IMR-90 (cell line): ENCODE measurements around the gene ZNF618. TPM values are rescaled to one million over a fixed set of nuclear protein-coding genes. Genes with fewer than 3 reads are reported as not detected.

Source experiments
- ATAC-seq: fragments of 200-7000 bp; cut with Tn5 transposase; 2 replicates; pipeline ENCODE4 v1.9.1; 2020; ENCODE audit warnings: low read depth, mild to moderate bottlenecking, moderate library complexity
- BruUV-seq: library from RNA; stranded (reverse); fragments of 400-500 nt; replicated peaks from 2 replicates; lab custom pipeline; 2021; lab: Mats Ljungman, UMichigan
- CTCF ChIA-PET: fragments of 300-600 bp; formaldehyde crosslinking; extraction: SDS; loops from one replicate; lab custom pipeline; 2021; ENCODE audit warnings: antibody characterized with exemption; lab: Yijun Ruan, JAX
- POLR2A ChIA-PET: fragments of 300-600 bp; sonication (Branson Sonifier 250); formaldehyde crosslinking; loops from one replicate; lab custom pipeline; 2022; ENCODE audit warnings: antibody characterized with exemption; ENCODE audit not compliant: unreplicated experiment; lab: Charles Lee
- DNase-seq: peaks from one replicate; pipeline ENCODE4 v3.0.0; 2013
- H2AFZ ChIP-seq: replicated peaks from 2 replicates; pipeline ENCODE3; 2013; ENCODE audit warnings: low read length, mild to moderate bottlenecking; ENCODE audit not compliant: poor library complexity
- H2AK5ac ChIP-seq: 2 replicates; pipeline ENCODE4 v1.6.1; 2013; ENCODE audit warnings: low read depth, low read length, inconsistent platforms
- H2AK9ac ChIP-seq: replicated peaks from 2 replicates; pipeline ENCODE3; 2013; ENCODE audit warnings: mild to moderate bottlenecking, low read depth, low read length, moderate library complexity; ENCODE audit not compliant: poor library complexity
- H2BK120ac ChIP-seq: 2 replicates; pipeline ENCODE4 v1.6.1; 2013; ENCODE audit warnings: low read depth, low read length, inconsistent platforms
- H2BK15ac ChIP-seq: 3 replicates; pipeline ENCODE4 v1.6.1; 2013; ENCODE audit warnings: low read depth, low read length, inconsistent platforms
- H2BK20ac ChIP-seq: 2 replicates; pipeline ENCODE4 v1.6.1; 2013; ENCODE audit warnings: low read depth, mild to moderate bottlenecking, inconsistent platforms, low read length, moderate library complexity
- H2BK5ac ChIP-seq: 2 replicates; pipeline ENCODE4 v1.6.1; 2013; ENCODE audit warnings: mild to moderate bottlenecking, low read depth, low read length, inconsistent platforms; ENCODE audit not compliant: poor library complexity, severe bottlenecking
- H3K14ac ChIP-seq: replicated peaks from 2 replicates; pipeline ENCODE4 v1.6.1; 2013; ENCODE audit warnings: low read depth, low read length, inconsistent platforms
- H3K18ac ChIP-seq: 2 replicates; pipeline ENCODE4 v1.6.1; 2013; ENCODE audit warnings: low read depth, low read length, control low read depth
- H3K23ac ChIP-seq: 2 replicates; pipeline ENCODE4 v1.6.1; 2013; ENCODE audit warnings: low read depth, low read length, inconsistent platforms
- H3K27ac ChIP-seq: 2 replicates; pipeline ENCODE4 v1.5.1; 2013; ENCODE audit warnings: mild to moderate bottlenecking, control low read depth, low read length; ENCODE audit not compliant: insufficient read depth
- H3K27me3 ChIP-seq: 2 replicates; pipeline ENCODE4 v1.6.1; 2013; ENCODE audit warnings: low read length; ENCODE audit not compliant: control insufficient read depth, insufficient read depth
- H3K36me3 ChIP-seq: 2 replicates; pipeline ENCODE4 v1.6.1; 2013; ENCODE audit warnings: low read length, mixed read lengths; ENCODE audit not compliant: control insufficient read depth, insufficient read depth
- H3K4ac ChIP-seq: 2 replicates; pipeline ENCODE4 v1.6.1; 2013; ENCODE audit warnings: low read depth, low read length, inconsistent platforms
- H3K4me1 ChIP-seq: 2 replicates; pipeline ENCODE4 v1.6.1; 2013; ENCODE audit warnings: low read length, mixed read lengths; ENCODE audit not compliant: control insufficient read depth, insufficient read depth
- H3K4me2 ChIP-seq: 2 replicates; pipeline ENCODE4 v1.6.1; 2013; ENCODE audit warnings: low read depth, mild to moderate bottlenecking, control low read depth, low read length, moderate library complexity
- H3K4me3 ChIP-seq: 2 replicates; pipeline ENCODE4 v1.5.1; 2013; ENCODE audit warnings: low read depth, mild to moderate bottlenecking, control low read depth, low read length, moderate library complexity; ENCODE audit not compliant: insufficient read depth
- H3K56ac ChIP-seq: 2 replicates; pipeline ENCODE4 v1.6.1; 2013; ENCODE audit warnings: low read length, inconsistent platforms; ENCODE audit not compliant: insufficient read depth; ENCODE audit errors: extremely low read depth
- H3K79me1 ChIP-seq, 2 experiments: 2 replicates each; pipeline ENCODE4 v1.6.1; 2013; ENCODE audit warnings: low read length in 2 of 2, inconsistent platforms in 1 of 2, low read depth in 1 of 2
- H3K9ac ChIP-seq: 2 replicates; pipeline ENCODE4 v1.6.1; 2013; ENCODE audit warnings: low read depth, low read length, control low read depth
- H3K9me1 ChIP-seq: 2 replicates; pipeline ENCODE4 v1.6.1; 2013; ENCODE audit warnings: low read length, inconsistent platforms; ENCODE audit not compliant: insufficient read depth
- H3K9me3 ChIP-seq: 2 replicates; pipeline ENCODE4 v1.6.1; 2013; ENCODE audit warnings: low read length; ENCODE audit not compliant: control insufficient read depth, insufficient read depth
- H4K20me1 ChIP-seq: 2 replicates; pipeline ENCODE4 v1.6.1; 2013; ENCODE audit warnings: low read length, inconsistent platforms; ENCODE audit not compliant: insufficient read depth
- H4K5ac ChIP-seq: 2 replicates; pipeline ENCODE4 v1.6.1; 2013; ENCODE audit warnings: mild to moderate bottlenecking, low read depth, low read length, control low read depth
- H4K8ac ChIP-seq, 2 experiments: 2 replicates each; pipeline ENCODE4 v1.6.1; 2013; ENCODE audit warnings: low read depth in 2 of 2, low read length in 2 of 2, control low read depth in 1 of 2, inconsistent platforms in 1 of 2
- H4K91ac ChIP-seq: 2 replicates; pipeline ENCODE4 v1.6.1; 2013; ENCODE audit warnings: low read depth, low read length, inconsistent platforms; ENCODE audit not compliant: insufficient read depth
- CTCF ChIP-seq: conservative IDR thresholded peaks from 2 replicates; pipeline ENCODE4 v1.5.1; 2012; ENCODE audit warnings: mild to moderate bottlenecking, low read depth, low read length, improper control_type of control experiment
- RCOR1 ChIP-seq: IDR thresholded peaks from 2 replicates; pipeline ENCODE4 v1.6.1; 2012; ENCODE audit warnings: mild to moderate bottlenecking, low read length, improper control_type of control experiment; ENCODE audit not compliant: insufficient replicate concordance
- USF2 ChIP-seq: fragments of 150-350 bp; IDR thresholded peaks from 2 replicates; pipeline ENCODE4 v1.6.1; 2017; ENCODE audit warnings: mild to moderate bottlenecking, antibody characterized with exemption, low read length, low read depth
- WGBS, 2 experiments: methylation state at CpG; one replicate each; pipeline versions ENCODE4 v1.1.5 to v1.1.7; 2013; ENCODE audit warnings: missing lambda C conversion rate in 2 of 2; ENCODE audit not compliant: insufficient read length in 1 of 2; ENCODE audit errors: extremely low coverage in 2 of 2; 5-methylcytosine and 5-hydroxymethylcytosine counted together
- dilution Hi-C: fragments of 300-500 bp; cut with HindIII; formaldehyde crosslinking; loops from one replicate; pipeline ENCODE4 v1.14.3; 2018; ENCODE audit warnings: low sequenced_read_pairs; ENCODE audit not compliant: unreplicated experiment
- in situ Hi-C: fragments of 300-500 bp; cut with MboI; formaldehyde crosslinking; loops from 3 replicates; pipeline ENCODE4 v1.14.3; 2019; ENCODE audit warnings: low sequenced_read_pairs, inconsistent platforms, mixed read lengths
- intact Hi-C: fragments of 100-400 bp; cut with micrococcal nuclease; formaldehyde crosslinking; loops from 2 replicates; pipeline ENCODE4 v1.10.0; 2022
- polyA plus RNA-seq, 3 experiments: library from polyadenylated mRNA; depleted of rRNA; stranded (reverse); fragments of >200 nt; gene quantifications; 2 replicates each; pipeline ENCODE4 v1.2.3, GENCODE V29; 2012; ENCODE audit warnings: low replicate concordance in 1 of 3
- total RNA-seq: library from RNA; depleted of rRNA; stranded (reverse); fragments of >200 nt; gene quantifications from 2 replicates; pipeline ENCODE4 v1.2.3, GENCODE V29; 2012

Gene ZNF618
- total and polyA plus RNA-seq, 2 of the 4 experiments (the other 2 are of a cell fraction) = 8.2 to 9.4 TPM

- no peak overlapping the region for H3K4me3 ChIP-seq
- peak overlapping the region; percentile 11 for H2AK5ac ChIP-seq
- no peak overlapping the region for H3K14ac ChIP-seq
- H3K27ac ChIP-seq = no peak overlapping the region
- peaks cover 25% of the 10 kb centered on the region for H3K4me1 ChIP-seq
- H4K8ac ChIP-seq = no peak overlapping the region
- TF ChIP-seq RCOR1 = no peak
- TF ChIP-seq CTCF = no peak
- TF ChIP-seq USF2 = no peak
- H3K18ac ChIP-seq = no peak overlapping the region
- no TSS peak for BruUV-seq
- intact Hi-C loops (no loop called here), in situ Hi-C loops (no loop called here), dilution Hi-C loops (no loop called here)
- H3K4ac ChIP-seq = no peak overlapping the region
- no peak overlapping the region for H4K5ac ChIP-seq
- H4K20me1 ChIP-seq = 0 out of 2 replicates have a peak, but pooled peaks cover under 1% of the 10 kb centered on the region
- H2BK15ac ChIP-seq = no peak overlapping the region
- H3K9me1 ChIP-seq = peaks cover 38% of the 10 kb centered on the region
- H3K27me3 ChIP-seq = no peaks in the 10 kb centered on the region
- H3K23ac ChIP-seq = no peak overlapping the region; the same call in 1 of the 2 replicates
- no peak overlapping the region for H2AFZ ChIP-seq
- POLR2A ChIA-PET = no interaction called here
- no peak overlapping the region for H3K9ac ChIP-seq
- no peak for DNase-seq
- H2BK20ac ChIP-seq = no peak overlapping the region
- H4K91ac ChIP-seq = no peak overlapping the region
- no peak overlapping the region for H2AK9ac ChIP-seq
- no peak overlapping the region for H2BK120ac ChIP-seq
- no peak for ATAC-seq
- 100% methylated on average over 10 of the region's 13 CpGs; no CpG with 5 or more reads in 1 of the 2 experiments for WGBS, 2 experiments
- H2BK5ac ChIP-seq = no peak overlapping the region
- peaks cover 66 to 92% of the 10 kb centered on the region in 2 experiments for H3K79me1 ChIP-seq
- CTCF ChIA-PET = no interaction called here
- no peak overlapping the region for H3K56ac ChIP-seq
- peaks cover 2% of the 10 kb centered on the region; the same call in 1 of the 2 replicates for H3K36me3 ChIP-seq
- H3K9me3 ChIP-seq = no peaks in the 10 kb centered on the region
- H3K4me2 ChIP-seq = no peak overlapping the region
Measured at GRCh38 chr9:113950195-113951031, 74.3 kb downstream of the ZNF618 start.
